ENCODE measurements around the gene PIEZO2.

The PIEZO2 gene

GRCh38 chr18:10895976-10896375, 253.4 kb downstream of the PIEZO2 start:
- peaks cover 4% of the 10 kb centered on the region for H3K27me3 ChIP-seq (ENCODE audit: insufficient read depth, poor library complexity, severe bottlenecking)
- H3K4me3 ChIP-seq (replicated peaks; ENCODE audit: insufficient read depth, low read length) = no peak overlapping the region
- DNase-seq (ENCODE audit: low read depth in 1 of 2, low spot score in 1 of 2) = no peak
- H3K27ac ChIP-seq (replicated peaks) = no peak overlapping the region
- no peak for TF ChIP-seq SPI1 (IDR thresholded peaks at IDR 0.05; ENCODE audit: borderline replicate concordance, low read depth)
- no peak for TF ChIP-seq POLR2AphosphoS5 (IDR thresholded peaks at IDR 0.05; ENCODE audit: low read depth)
- TF ChIP-seq CTCF (IDR thresholded peaks at IDR 0.05; ENCODE audit: insufficient read depth, low read length) = no peak
- TF ChIP-seq GABPA (IDR thresholded peaks at IDR 0.05; ENCODE audit: low read depth) = no peak
- no peak for TF ChIP-seq REST (IDR thresholded peaks at IDR 0.05; ENCODE audit: insufficient replicate concordance, low read depth)

GRCh38 chr18:10894501-10894900, 254.9 kb downstream of the PIEZO2 start:
- Histone ChIP-seq H3K4me3 (replicated peaks; ENCODE audit: insufficient read depth, low read length) (no peak overlapping the region), H3K27ac (replicated peaks) (no peak overlapping the region), H3K27me3 (ENCODE audit: insufficient read depth, poor library complexity, severe bottlenecking) (peaks cover 4% of the 10 kb centered on the region)
- DNase-seq (ENCODE audit: low read depth in 1 of 2, low spot score in 1 of 2) = no peak
- TF ChIP-seq GABPA (IDR thresholded peaks at IDR 0.05; ENCODE audit: low read depth) = no peak
- no peak for TF ChIP-seq REST (IDR thresholded peaks at IDR 0.05; ENCODE audit: insufficient replicate concordance, low read depth)
- TF ChIP-seq SPI1 (IDR thresholded peaks at IDR 0.05; ENCODE audit: borderline replicate concordance, low read depth) = no peak
- TF ChIP-seq POLR2AphosphoS5 (IDR thresholded peaks at IDR 0.05; ENCODE audit: low read depth) = no peak
- no peak for TF ChIP-seq CTCF (IDR thresholded peaks at IDR 0.05; ENCODE audit: insufficient read depth, low read length)

- Histone ChIP-seq H3K4me3 (replicated peaks; ENCODE audit: insufficient read depth, low read length) (no peak overlapping the region), H3K27ac (replicated peaks) (no peak overlapping the region), H3K27me3 (ENCODE audit: insufficient read depth, poor library complexity, severe bottlenecking) (peaks cover 4% of the 10 kb centered on the region)
- TF ChIP-seq REST (IDR thresholded peaks at IDR 0.05; ENCODE audit: insufficient replicate concordance, low read depth) (no peak), CTCF (IDR thresholded peaks at IDR 0.05; ENCODE audit: insufficient read depth, low read length) (no peak), SPI1 (IDR thresholded peaks at IDR 0.05; ENCODE audit: borderline replicate concordance, low read depth) (no peak), GABPA (IDR thresholded peaks at IDR 0.05; ENCODE audit: low read depth) (no peak), POLR2AphosphoS5 (IDR thresholded peaks at IDR 0.05; ENCODE audit: low read depth) (no peak)
- DNase-seq (ENCODE audit: low read depth in 1 of 2, low spot score in 1 of 2) = no peak
These were observed 255.6 kb downstream of the PIEZO2 start for GRCh38 chr18:10893761-10894160.
